GM12878 (cell line): ENCODE data around the gene CMBL. TPM values are rescaled to one million over a fixed set of nuclear protein-coding genes. Genes with fewer than 3 reads are reported as not detected.
"Not testable (repeated sequence)": the region's sequence is repeated elsewhere in the genome, so short reads cannot be mapped to it uniquely, and the experiment has no call there.

Source experiments
- ATAC-seq: fragments of 200-7000 bp; cut with Tn5 transposase; 3 replicates; pipeline ENCODE4 v1.9.1; 2020; ENCODE audit warnings: mild to moderate bottlenecking, moderate library complexity
- BruUV-seq: library from RNA; stranded (reverse); fragments of 400-500 nt; replicated peaks from 2 replicates; lab custom pipeline; 2021; lab: Mats Ljungman, UMichigan
- CTCF ChIA-PET: fragments of 300-600 bp; sonication (Branson Sonifier 250); formaldehyde crosslinking; extraction: SDS; loops from one replicate; lab custom pipeline; 2021; ENCODE audit warnings: inconsistent platforms; lab: Yijun Ruan, JAX
- POLR2A ChIA-PET: fragments of 350-600 bp; formaldehyde crosslinking; extraction: SDS; loops from one replicate; lab custom pipeline; 2021; ENCODE audit warnings: inconsistent platforms; lab: Charles Lee
- RAD21 ChIA-PET: fragments of 300-600 bp; sonication (Branson Sonifier 250); formaldehyde crosslinking; loops from one replicate; lab custom pipeline; 2023; ENCODE audit warnings: antibody characterized with exemption; ENCODE audit not compliant: unreplicated experiment; lab: Charles Lee
- SMC1A ChIA-PET: fragments of 300-600 bp; sonication (Branson Sonifier 250); formaldehyde crosslinking; loops from one replicate; lab custom pipeline; 2023; ENCODE audit not compliant: unreplicated experiment, uncharacterized antibody; lab: Charles Lee
- DNase-seq: peaks from one replicate; pipeline ENCODE4 v3.0.0-alpha.2; 2011; ENCODE audit warnings: low read depth, low spot score
- FAIRE-seq: peaks from 3 replicates; lab custom pipeline; 2011; peaks lifted over from hg19 to GRCh38; lab: Jason Lieb, UNC
- H2AFZ ChIP-seq: 2 replicates; pipeline ENCODE4 v1.6.0; 2011; ENCODE audit warnings: low read depth, low read length, control low read depth; ENCODE audit not compliant: control insufficient read depth
- H3K27ac ChIP-seq: 2 replicates; pipeline ENCODE4 v1.5.1; 2011; ENCODE audit warnings: control low read depth; ENCODE audit not compliant: control insufficient read depth, insufficient read depth
- H3K27me3 ChIP-seq, 2 experiments: replicated peaks in 1 of 2; 2 replicates each; pipeline versions ENCODE4 v1.6.0 to v1.6.1; 2011; ENCODE audit warnings: low read length in 1 of 2; ENCODE audit not compliant: control insufficient read depth in 2 of 2, insufficient read depth in 2 of 2
- H3K36me3 ChIP-seq, 2 experiments: 2 replicates each; pipeline ENCODE4 v1.5.1; 2011; ENCODE audit warnings: low read length in 1 of 2; ENCODE audit not compliant: control insufficient read depth in 2 of 2, insufficient read depth in 2 of 2
- H3K4me1 ChIP-seq: 2 replicates; pipeline ENCODE4 v1.6.1; 2011; ENCODE audit warnings: mild to moderate bottlenecking, low read length, moderate library complexity, mixed read lengths; ENCODE audit not compliant: control insufficient read depth, insufficient read depth
- H3K4me2 ChIP-seq: 2 replicates; pipeline ENCODE4 v1.6.0; 2011; ENCODE audit warnings: control low read depth; ENCODE audit not compliant: control insufficient read depth, insufficient read depth
- H3K4me3 ChIP-seq: fragments of 200-600 bp; sonication (generic); 2 replicates; pipeline ENCODE4 v1.5.1; 2016
- H3K79me2 ChIP-seq: 2 replicates; pipeline ENCODE4 v1.6.0; 2011; ENCODE audit warnings: low read length; ENCODE audit not compliant: control insufficient read depth, insufficient read depth
- H3K9ac ChIP-seq: 2 replicates; pipeline ENCODE4 v1.8.0; 2011; ENCODE audit warnings: low read length, control low read depth, mixed read lengths; ENCODE audit not compliant: control insufficient read depth, insufficient read depth
- H3K9me3 ChIP-seq: replicated peaks from 3 replicates; pipeline ENCODE4 v1.5.1; 2011; ENCODE audit warnings: mild to moderate bottlenecking, low read length; ENCODE audit not compliant: control insufficient read depth, insufficient read depth
- H4K20me1 ChIP-seq: 2 replicates; pipeline ENCODE4 v1.6.0; 2011; ENCODE audit not compliant: control insufficient read depth, insufficient read depth
- CBX5 ChIP-seq: sonication (generic); IDR thresholded peaks from 2 replicates; pipeline ENCODE4 v1.6.1; 2016; ENCODE audit warnings: low read depth, moderate library complexity, mild to moderate bottlenecking, inconsistent platforms
- CHD1 ChIP-seq: IDR thresholded peaks from 2 replicates; pipeline ENCODE4 v1.6.1; 2012; ENCODE audit warnings: low read depth, low read length, improper control_type of control experiment
- CREM ChIP-seq: IDR thresholded peaks from 2 replicates; pipeline ENCODE4 v1.6.1; 2014; ENCODE audit warnings: antibody characterized with exemption, low read depth
- FOXK2 ChIP-seq: fragments of 450-650 bp; IDR thresholded peaks from 2 replicates; pipeline ENCODE4 v1.6.1; 2017; ENCODE audit warnings: mild to moderate bottlenecking, moderate library complexity
- HCFC1 ChIP-seq: fragments of 150-350 bp; IDR thresholded peaks from 2 replicates; pipeline ENCODE4 v1.6.1; 2014; ENCODE audit warnings: low read length
- JUNB ChIP-seq: IDR thresholded peaks from 2 replicates; pipeline ENCODE4 v1.6.1; 2016; ENCODE audit warnings: antibody characterized with exemption, mild to moderate bottlenecking
- PML ChIP-seq: IDR thresholded peaks from 2 replicates; pipeline ENCODE4 v1.6.1; 2012; ENCODE audit warnings: low read length, inconsistent platforms
- RAD21 ChIP-seq: IDR thresholded peaks from 2 replicates; pipeline ENCODE4 v1.6.1; 2011; ENCODE audit warnings: mild to moderate bottlenecking, low read depth, low read length, moderate library complexity; ENCODE audit not compliant: insufficient read depth
- RAD51 ChIP-seq: fragments of 450-650 bp; IDR thresholded peaks from 2 replicates; pipeline ENCODE4 v1.6.1; 2016; ENCODE audit warnings: moderate library complexity, mild to moderate bottlenecking, inconsistent platforms
- SMC3 ChIP-seq: IDR thresholded peaks from 2 replicates; pipeline ENCODE4 v1.6.1; 2011; ENCODE audit warnings: low read length, improper control_type of control experiment, borderline replicate concordance
- SP1 ChIP-seq: IDR thresholded peaks from one replicate; pipeline ENCODE4 v1.6.1; 2011; ENCODE audit warnings: low read depth, low read length
- SREBF1 ChIP-seq: IDR thresholded peaks from 2 replicates; pipeline ENCODE4 v1.6.1; 2012; ENCODE audit warnings: mild to moderate bottlenecking, low read length
- STAT3 ChIP-seq: IDR thresholded peaks from 2 replicates; pipeline ENCODE4 v1.6.1; 2011; ENCODE audit warnings: low read depth, low read length, improper control_type of control experiment
- WGBS: methylation state at CpG from one replicate; pipeline ENCODE4 v1.1.6; 2016; ENCODE audit warnings: low lambda C conversion rate; ENCODE audit not compliant: insufficient replicate concordance, insufficient coverage; ENCODE audit errors: missing lambda C conversion rate; 5-methylcytosine and 5-hydroxymethylcytosine counted together
- in situ Hi-C: fragments of 300-500 bp; cut with MboI; formaldehyde crosslinking; loops from 9 replicates; pipeline ENCODE4 v1.14.3; 2018; ENCODE audit warnings: mixed read lengths
- intact Hi-C: fragments of 100-400 bp; cut with micrococcal nuclease; formaldehyde crosslinking; loops from one replicate; pipeline ENCODE4 v1.14.2; 2022; ENCODE audit not compliant: unreplicated experiment
- polyA plus RNA-seq, 11 experiments: library from polyadenylated mRNA; depleted of rRNA in 4 of 11; unstranded in 6 of 11; stranded (reverse) in 5 of 11; fragments of >200 nt; fragmentation: Nextera tagmentation in 4 of 11; fragmentation: Illumina TruSeq in 1 of 11; extraction: Ambion mirVana in 4 of 11; extraction: Trizol in 1 of 11; gene quantifications; 1 replicate in 1 of 11; 2 replicates in 10 of 11; pipeline versions ENCODE4 v1.2.1 to v1.2.3, GENCODE V29; 2011 to 2016; ENCODE audit warnings: inconsistent platforms in 2 of 11, missing spikeins in 2 of 11, low read depth in 1 of 11
- total RNA-seq, 4 experiments: library from RNA; depleted of rRNA in 3 of 4; stranded (reverse); fragments of >200 nt in 3 of 4; fragmentation: Illumina TruSeq in 1 of 4; extraction: Trizol in 1 of 4; gene quantifications; 2 replicates each; pipeline versions ENCODE4 v1.2.1 to v1.2.3, GENCODE V29; 2013 to 2021
- TF ChIP-seq, protein P1 (sequence below): IDR thresholded peaks from 2 replicates; pipeline ENCODE4 v1.6.1; 2012; ENCODE audit warnings: low read depth, low read length, improper control_type of control experiment
- TF ChIP-seq, protein P2 (sequence below): IDR thresholded peaks from 2 replicates; pipeline ENCODE4 v1.6.1; 2011; ENCODE audit warnings: low read depth, mild to moderate bottlenecking, low read length, moderate library complexity, borderline replicate concordance; ENCODE audit errors: extremely low read depth

Gene CMBL
- total and polyA plus RNA-seq, 10 of the 15 experiments (the other 5 are each of a cell fraction or from before 2014, with no cell fraction given), result 1.8 to 15.6 (median 7.5) TPM

DNA sequence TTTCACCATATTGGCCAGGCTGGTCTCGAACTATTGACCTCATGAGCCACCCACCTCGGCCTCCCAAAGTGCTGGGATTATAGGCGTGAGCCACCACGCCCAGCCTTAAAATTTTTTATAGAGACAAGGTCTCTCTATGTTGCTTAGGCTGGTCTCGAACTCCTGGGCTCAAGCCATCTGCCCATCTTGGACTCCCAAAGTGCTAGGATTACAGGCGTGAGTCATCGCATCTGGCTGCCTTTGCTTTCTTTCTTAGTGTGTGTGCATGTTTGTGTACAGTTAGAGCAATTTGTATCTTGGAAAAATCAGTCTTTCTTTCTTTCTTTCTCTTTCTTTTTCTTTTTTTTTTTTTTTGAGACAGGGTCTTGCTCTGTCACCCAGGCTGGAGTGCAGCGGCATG lies 22.3 kb downstream of the CMBL start:
- RAD21 ChIA-PET, POLR2A ChIA-PET, intact Hi-C loops, DNase-seq, H3K36me3 ChIP-seq, in situ Hi-C loops, H3K27me3 ChIP-seq, H3K4me2 ChIP-seq, H4K20me1 ChIP-seq, ATAC-seq, H3K27ac ChIP-seq, H3K4me3 ChIP-seq, FAIRE-seq, H3K9ac ChIP-seq, H2AFZ ChIP-seq, H3K79me2 ChIP-seq, H3K9me3 ChIP-seq, BruUV-seq: not testable (repeated sequence)
- 97% methylated on average over 8 of the region's 8 CpGs for WGBS
- H3K4me1 ChIP-seq, result peaks cover 17% of the 10 kb centered on the region
- ChIA-PET CTCF (interaction anchor here (1.1 to 4.8 kb wide), 4 partner anchors 67 to 137 kb away, joined by 4 to 43 read pairs (median 30); no protein-coding TSS in a partner anchor), SMC1A (interaction anchor here (1.7 to 3.4 kb wide), 2 partner anchors 74 to 138 kb away, joined by 5 to 13 read pairs; no protein-coding TSS in a partner anchor)

DNA sequence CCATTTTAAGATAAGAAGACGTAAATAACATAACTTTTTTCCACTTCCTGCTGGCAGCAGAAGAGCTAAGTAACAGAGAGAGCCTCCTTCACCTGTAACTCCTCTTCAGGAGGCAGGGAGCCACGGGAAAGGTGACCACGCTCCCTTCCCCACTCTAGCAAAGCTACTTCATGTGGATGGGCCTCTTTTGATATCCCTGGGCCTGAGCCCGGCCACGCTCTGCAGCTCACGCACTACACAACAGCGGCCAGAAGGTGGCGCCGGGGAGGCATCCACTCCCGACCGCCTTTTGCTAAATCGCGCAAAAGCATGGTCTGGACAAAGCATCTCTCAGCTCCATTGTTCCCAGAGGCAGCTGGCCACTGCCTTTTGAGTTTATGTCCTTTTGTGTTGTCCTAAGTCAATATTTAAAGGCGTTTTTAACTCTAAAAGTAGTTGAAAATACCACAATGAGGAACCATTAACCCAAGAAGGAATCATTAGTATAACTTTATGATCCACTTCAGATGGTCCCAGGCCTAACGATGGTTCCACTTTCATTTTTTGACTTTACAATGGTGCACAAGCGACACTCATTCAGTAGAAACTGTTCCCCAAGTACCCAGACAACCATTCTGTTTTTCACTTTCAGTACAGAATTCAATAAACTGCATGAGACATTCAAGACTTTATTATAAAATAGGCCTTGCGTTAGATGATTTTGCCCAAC lies 23.6 kb downstream of the CMBL start:
- H3K27me3 ChIP-seq, result no peaks in the 10 kb centered on the region
- in situ Hi-C loops (no loop called here), intact Hi-C loops (loop anchor here (1.0 to 5.0 kb wide), 5 partner anchors 80 to 348 kb away; partner anchors contain the start of gene ROPN1L)
- peak overlapping the region; percentile 91 for H3K4me2 ChIP-seq
- peak overlapping the region; percentile 96 for H2AFZ ChIP-seq
- H4K20me1 ChIP-seq, result no peaks in the 10 kb centered on the region
- POLR2A ChIA-PET, result no interaction called here
- H3K4me1 ChIP-seq, result peaks cover 17% of the 10 kb centered on the region
- no TSS peak for BruUV-seq
- peak; percentile 40 for DNase-seq
- no peaks in the 10 kb centered on the region for H3K79me2 ChIP-seq
- H3K9ac ChIP-seq, result peak overlapping the region; percentile 61
- SMC1A ChIA-PET, result interaction anchor here (0.7 to 3.4 kb wide), 18 partner anchors 19 to 402 kb away, joined by 3 to 14 read pairs (median 4); partner anchors contain the start of gene MARCHF6
- no peak overlapping the region; the same call in 1 of the 2 replicates for H3K27ac ChIP-seq
- no peaks in the 10 kb centered on the region for H3K9me3 ChIP-seq
- peak; percentile 99 for ATAC-seq
- RAD21 ChIA-PET, result interaction anchor here (0.6 to 1.9 kb wide), 18 partner anchors 28 to 344 kb away, joined by 3 to 25 read pairs (median 4); partner anchors contain the start of genes MARCHF6 and ROPN1L
- H3K4me3 ChIP-seq, result no peak overlapping the region
- 8% methylated on average over 17 of the region's 17 CpGs for WGBS
- peak; percentile 91 for FAIRE-seq
- H3K36me3 ChIP-seq, result no peaks in the 10 kb centered on the region; a peak in 1 of 4 replicates
- CTCF ChIA-PET, result interaction anchor here (0.6 to 4.8 kb wide), 40 partner anchors 10 to 419 kb away, joined by 3 to 43 read pairs (median 4); partner anchors contain the start of genes ATPSCKMT and MARCHF6
- TF ChIP-seq JUNB (no peak; the same call in 1 of the 2 replicates), CBX5 (peak; percentile 81; the same call in 1 of the 2 replicates), STAT3 (no peak), FOXK2 (no peak), SREBF1 (no peak), HCFC1 (0 out of 2 replicates have a peak, but pooled peaks have one; percentile 27), SP1 (no peak), PML (0 out of 2 replicates have a peak, but pooled peaks have one; percentile 24), RAD51 (no peak), CREM (peak; percentile 48; the same call in 1 of the 2 replicates), SMC3 (peak; percentile 87), CHD1 (no peak), RAD21 (peak; percentile 80)
- TF ChIP-seq, protein P1, sequence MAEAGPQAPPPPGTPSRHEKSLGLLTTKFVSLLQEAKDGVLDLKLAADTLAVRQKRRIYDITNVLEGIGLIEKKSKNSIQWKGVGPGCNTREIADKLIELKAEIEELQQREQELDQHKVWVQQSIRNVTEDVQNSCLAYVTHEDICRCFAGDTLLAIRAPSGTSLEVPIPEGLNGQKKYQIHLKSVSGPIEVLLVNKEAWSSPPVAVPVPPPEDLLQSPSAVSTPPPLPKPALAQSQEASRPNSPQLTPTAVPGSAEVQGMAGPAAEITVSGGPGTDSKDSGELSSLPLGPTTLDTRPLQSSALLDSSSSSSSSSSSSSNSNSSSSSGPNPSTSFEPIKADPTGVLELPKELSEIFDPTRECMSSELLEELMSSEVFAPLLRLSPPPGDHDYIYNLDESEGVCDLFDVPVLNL, result no peak
- TF ChIP-seq, protein P2, sequence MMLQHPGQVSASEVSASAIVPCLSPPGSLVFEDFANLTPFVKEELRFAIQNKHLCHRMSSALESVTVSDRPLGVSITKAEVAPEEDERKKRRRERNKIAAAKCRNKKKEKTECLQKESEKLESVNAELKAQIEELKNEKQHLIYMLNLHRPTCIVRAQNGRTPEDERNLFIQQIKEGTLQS, result no peak
